Daoy (cell line): Measurements from ENCODE around the gene STX12. TPM values are rescaled to one million over a fixed set of nuclear protein-coding genes. Genes with fewer than 3 reads are reported as not detected.
A peak's percentile ranks its signal among the peaks of the same experiment; 100 is the strongest.

Experiments used
- DNase-seq: peaks from one replicate; pipeline ENCODE4 v3.0.0-alpha.2; 2015; ENCODE audit warnings: low read depth
- total RNA-seq: library from RNA; depleted of rRNA; stranded (reverse); fragments of >200 nt; shearing (Covaris generic); gene quantifications from 2 replicates; pipeline ENCODE4 v1.2.3, GENCODE V29; 2014; rRNA removed

Gene STX12
- total RNA-seq: 36.8 and 38.7 TPM in 2 replicates

GRCh38 chr1:27772932-27773825 is at the start of gene STX12:
Gene STX12, plus strand, starts transcription at chr1:27773219. Its CDS starts 89 bp downstream, at chr1:27773308.
- DNase-seq: peak; percentile 100

- DNase-seq: peak; percentile 24
These were observed 48.1 kb upstream of the STX12 start for GRCh38 chr1:27724961-27725373.

- DNase-seq: peak; percentile 100
These were observed 47.4 kb upstream of the STX12 start, which contains the start of gene FAM76A for GRCh38 chr1:27725374-27726172. Gene FAM76A, plus strand, starts transcription at chr1:27725961. Its CDS starts 120 bp downstream, at chr1:27726081.

DNA sequence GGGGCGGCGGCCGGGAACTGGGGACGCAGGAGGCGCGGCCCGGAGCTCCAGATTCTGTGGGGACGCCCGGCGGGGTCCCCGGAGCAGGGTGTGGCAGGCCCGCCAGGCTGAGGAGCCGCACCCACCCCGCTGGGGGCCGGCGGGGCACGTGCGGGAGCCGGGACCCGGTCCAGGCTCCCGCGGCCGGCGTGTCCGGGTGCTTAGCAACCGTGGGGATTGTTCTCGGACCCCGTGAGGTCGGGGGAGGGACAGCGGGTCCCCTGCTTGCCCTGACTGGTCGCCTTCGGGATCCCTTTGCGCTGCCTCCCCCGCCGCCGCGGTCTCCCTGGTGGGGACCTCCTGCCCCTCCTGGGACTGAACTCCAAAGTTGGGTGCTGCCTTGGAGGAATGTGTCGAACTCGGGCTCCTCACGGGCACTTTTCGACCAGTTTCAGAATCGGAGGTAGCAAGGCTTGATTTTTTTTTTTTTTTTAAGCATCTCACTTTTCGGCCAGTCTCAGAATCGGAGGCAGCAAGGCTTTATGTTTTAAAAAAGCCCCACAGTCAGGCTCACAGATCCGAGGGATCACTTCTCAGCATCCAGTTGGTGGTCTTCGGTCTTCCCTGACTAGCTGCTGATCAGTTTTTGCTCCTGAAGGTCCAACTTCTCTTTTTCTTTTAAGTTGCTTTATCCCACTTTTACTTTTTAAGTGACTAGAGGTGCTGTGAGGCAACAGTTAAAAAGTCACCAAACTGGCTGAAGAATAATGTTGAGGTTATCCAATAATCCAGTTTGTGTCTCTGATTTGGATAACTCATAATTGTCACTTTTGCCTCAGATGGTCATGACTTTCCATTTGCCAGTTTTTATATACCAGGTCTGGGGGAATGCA is 46.6 kb upstream of the STX12 start:
- DNase-seq: peak; percentile 69

GRCh38 chr1:27727126-27727525 is 45.9 kb upstream of the STX12 start:
- no peak for DNase-seq

- DNase-seq: no peak
These were observed 36.8 kb upstream of the STX12 start for GRCh38 chr1:27736252-27736651.

DNA sequence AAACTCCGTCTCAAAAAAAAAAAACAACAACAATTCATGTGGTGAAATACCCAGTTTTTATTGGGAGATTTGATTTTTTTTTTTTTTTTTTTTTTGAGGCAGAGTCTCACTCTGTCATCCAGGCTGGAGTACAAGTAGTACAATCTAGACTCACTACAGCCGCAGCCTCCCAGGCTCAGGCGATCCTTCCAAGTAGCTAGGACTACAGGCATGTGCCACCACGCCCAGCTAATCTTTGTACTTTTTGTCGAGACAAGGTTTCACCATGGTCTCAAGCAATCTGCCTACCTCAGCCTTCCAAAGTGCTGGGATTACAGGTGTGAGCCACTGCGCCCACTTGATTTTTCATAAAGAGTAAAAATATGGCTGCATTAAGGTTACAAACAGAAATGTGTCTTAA is 31.9 kb upstream of the STX12 start:
- DNase-seq: no peak

- no peak for DNase-seq
These were observed 28.5 kb upstream of the STX12 start for GRCh38 chr1:27744556-27744955.

- no peak for DNase-seq
These were observed 27.6 kb upstream of the STX12 start for GRCh38 chr1:27745466-27745865.

- no peak for DNase-seq
These were observed 20.7 kb upstream of the STX12 start for GRCh38 chr1:27752360-27752759.

GRCh38 chr1:27755286-27755685 is 17.7 kb upstream of the STX12 start:
- no peak for DNase-seq

DNA sequence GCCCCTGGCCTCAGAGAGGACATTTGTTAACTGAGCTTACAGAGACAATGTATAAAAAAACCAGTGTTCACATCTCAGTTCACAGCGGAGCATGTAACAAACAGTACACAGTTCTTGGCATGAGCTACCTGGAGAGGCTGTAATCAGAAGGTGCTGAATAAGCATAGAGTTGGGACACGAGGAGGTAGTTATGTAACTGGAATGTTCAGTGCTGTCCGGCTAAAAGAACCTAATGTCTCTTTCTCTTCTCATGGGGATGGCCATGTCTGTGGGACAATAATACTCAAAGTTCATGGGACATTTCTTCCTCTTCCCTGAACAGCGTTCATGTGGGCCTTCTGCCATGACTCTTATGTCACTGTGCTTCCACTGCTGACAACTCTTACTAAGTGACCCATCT is 17.2 kb upstream of the STX12 start:
- DNase-seq: no peak

- no peak for DNase-seq
These were observed 13.8 kb upstream of the STX12 start for GRCh38 chr1:27759236-27759635.

DNA sequence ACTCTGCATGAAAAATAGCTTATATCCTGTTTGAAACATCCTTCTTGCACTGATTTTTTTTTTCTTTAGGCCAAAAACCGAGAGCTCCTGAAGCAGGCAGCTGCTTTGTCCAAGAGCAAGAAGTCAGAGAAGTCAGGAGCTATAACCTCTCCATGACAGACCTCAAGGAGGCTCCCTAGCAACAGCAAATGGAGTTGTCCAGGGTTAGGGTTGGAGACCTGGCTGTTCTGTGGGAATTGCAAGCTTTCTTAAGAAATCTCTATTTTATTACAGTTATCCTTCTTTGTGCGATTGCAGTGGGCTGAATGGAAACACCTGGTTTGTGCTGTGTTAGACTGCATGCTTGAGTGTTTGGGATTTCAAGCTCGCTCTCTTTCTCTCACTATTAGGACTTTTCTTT is 12.6 kb upstream of the STX12 start:
- DNase-seq: no peak

DNA sequence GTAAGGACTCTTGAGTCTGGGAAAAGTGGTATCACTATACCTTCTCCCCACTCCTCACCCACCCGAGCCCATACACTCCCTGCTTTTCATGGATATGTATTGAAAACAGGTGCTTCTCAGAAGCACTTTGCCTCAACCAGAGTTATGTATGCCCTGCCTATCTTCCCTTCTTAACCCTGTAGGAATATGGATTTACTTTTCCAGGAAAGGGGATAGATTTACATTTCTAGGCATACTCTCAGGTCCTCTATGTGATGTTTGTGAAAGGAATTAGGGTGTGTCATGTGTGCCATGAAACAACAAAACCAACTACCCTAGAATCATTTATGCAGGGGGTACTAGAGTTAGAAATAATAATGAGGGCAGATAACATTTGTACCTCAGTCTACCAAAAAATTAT is 11.0 kb upstream of the STX12 start:
- no peak for DNase-seq

DNA sequence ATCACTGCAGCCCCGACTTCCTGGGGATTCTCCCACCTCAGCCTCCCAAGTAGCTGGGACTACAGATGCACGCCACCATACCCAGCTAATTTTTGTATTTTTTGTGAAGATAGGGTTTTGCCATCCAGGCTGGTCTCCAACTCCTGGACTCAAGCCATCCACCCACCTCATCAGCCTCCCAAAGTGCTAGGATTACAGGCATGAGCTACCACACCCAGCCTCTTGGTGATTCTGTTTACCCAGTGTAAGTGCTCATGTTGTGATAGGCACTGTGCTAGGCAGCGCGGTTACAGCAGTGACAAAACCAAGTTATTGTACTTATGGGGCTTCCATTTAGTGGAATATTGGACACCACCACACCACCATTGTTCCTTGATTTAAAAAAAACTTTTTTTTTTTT is 9.7 kb upstream of the STX12 start:
- DNase-seq: peak; percentile 4

DNA sequence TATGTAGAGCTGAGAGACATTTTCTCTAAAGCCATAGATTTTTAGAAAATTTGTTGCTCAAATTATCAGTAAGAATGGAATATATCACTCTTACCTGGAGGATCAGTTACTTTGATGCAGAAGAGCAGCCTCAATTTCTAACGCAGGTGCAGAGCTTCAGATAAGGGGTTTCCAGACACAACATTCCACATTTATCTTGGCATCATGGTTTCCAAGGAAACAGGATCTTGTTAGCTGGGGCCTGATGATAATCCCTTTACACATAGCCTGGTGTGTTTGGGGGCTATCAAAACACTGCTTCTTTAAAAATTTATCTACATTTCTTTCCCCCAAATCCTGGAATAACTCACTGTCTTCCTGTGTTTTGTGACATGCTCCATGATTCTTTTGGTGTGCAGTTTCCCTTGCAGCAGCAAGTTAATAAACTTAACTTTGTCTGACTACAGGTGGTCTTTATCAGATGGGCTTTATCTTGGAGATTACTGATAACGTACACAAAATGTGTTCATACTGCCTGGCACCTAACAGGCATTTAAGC is 2.7 kb upstream of the STX12 start:
- DNase-seq: no peak

GRCh38 chr1:27772036-27772931 is 735 bp upstream of the STX12 start:
- no peak for DNase-seq

DNA sequence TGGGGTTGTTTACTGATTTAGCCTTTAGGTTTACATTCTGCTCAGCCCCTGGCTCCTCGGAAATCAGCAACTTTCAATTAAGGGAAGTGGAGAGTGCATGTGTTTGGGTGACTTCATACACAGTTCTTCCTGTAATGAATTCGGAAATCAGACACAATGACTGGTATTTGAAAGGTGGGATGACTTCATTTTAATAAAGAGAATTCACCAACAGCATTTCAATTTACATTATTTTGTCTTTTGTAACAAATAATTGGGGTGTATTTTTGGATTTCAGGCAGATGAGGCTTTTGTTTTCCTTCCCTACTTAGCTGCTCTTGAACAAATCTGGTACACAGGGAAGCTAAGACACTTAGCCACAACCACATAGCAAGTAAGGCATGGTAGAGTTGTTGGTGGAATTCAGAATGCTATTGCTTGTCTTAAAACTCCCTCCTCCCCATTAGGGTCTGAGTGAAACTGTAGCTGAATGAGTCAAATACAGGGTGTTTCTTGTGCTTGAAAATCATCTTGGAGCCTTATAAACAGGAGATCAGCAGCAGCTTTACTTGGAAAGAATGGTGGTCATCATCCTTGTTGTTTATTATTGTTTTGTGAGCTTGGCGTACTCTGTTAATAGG is 917 bp downstream of the STX12 start:
- peak; percentile 6 for DNase-seq

GRCh38 chr1:27774654-27775053 is 1.6 kb downstream of the STX12 start:
- no peak for DNase-seq
